GM08714 (cell line): ENCODE data around the gene PILRA.

Source experiments
- H3K4me3 ChIP-seq: fragments of 200-500 bp; sonication (Bioruptor generic); 2 replicates; pipeline ENCODE4 v1.5.1; 2014; ENCODE audit warnings: mild to moderate bottlenecking, low read length, inconsistent platforms
- ZNF274 ChIP-seq: IDR thresholded peaks from 2 replicates; pipeline ENCODE4 v1.6.1; 2012; ENCODE audit warnings: mild to moderate bottlenecking, low read depth, low read length

Gene PILRA

GRCh38 chr7:100402241-100402640, 29.0 kb downstream of the PILRA start:
- no peak for TF ChIP-seq ZNF274
- no peak overlapping the region for H3K4me3 ChIP-seq

- no peak for TF ChIP-seq ZNF274
Observed at GRCh38 chr7:100406767-100407166, 33.5 kb downstream of the PILRA start.

GRCh38 chr7:100407285-100408180, 34.2 kb downstream of the PILRA start:
- H3K4me3 ChIP-seq, result no peak overlapping the region
- TF ChIP-seq ZNF274, result no peak

More at GRCh38 chr7:100406767-100407166, 33.5 kb downstream of the PILRA start:
- no peak overlapping the region for H3K4me3 ChIP-seq

GRCh38 chr7:100411101-100411500, 37.8 kb downstream of the PILRA start:
- H3K4me3 ChIP-seq, result no peak overlapping the region
- no peak for TF ChIP-seq ZNF274

- H3K4me3 ChIP-seq, result peak overlapping the region; percentile 48; the same call in 1 of the 2 replicates
- no peak for TF ChIP-seq ZNF274
Observed at GRCh38 chr7:100413346-100413745, 40.1 kb downstream of the PILRA start.

GRCh38 chr7:100413889-100414288, 40.6 kb downstream of the PILRA start:
- TF ChIP-seq ZNF274, result no peak
- H3K4me3 ChIP-seq, result peak overlapping the region; percentile 48; the same call in 1 of the 2 replicates

- no peak for TF ChIP-seq ZNF274
Observed at GRCh38 chr7:100415448-100415847, 42.2 kb downstream of the PILRA start.

GRCh38 chr7:100418930-100419659, 45.8 kb downstream of the PILRA start:
- H3K4me3 ChIP-seq, result no peak overlapping the region
- TF ChIP-seq ZNF274, result no peak

More at GRCh38 chr7:100415448-100415847, 42.2 kb downstream of the PILRA start:
- H3K4me3 ChIP-seq, result no peak overlapping the region

GRCh38 chr7:100419660-100420226, 46.5 kb downstream of the PILRA start:
- no peak for TF ChIP-seq ZNF274
- H3K4me3 ChIP-seq, result no peak overlapping the region; the same call in 1 of the 2 replicates

GRCh38 chr7:100423315-100423714, 50.0 kb downstream of the PILRA start:
- H3K4me3 ChIP-seq, result no peak overlapping the region
- no peak for TF ChIP-seq ZNF274

GRCh38 chr7:100425347-100425746, 52.1 kb downstream of the PILRA start:
- no peak for TF ChIP-seq ZNF274
- no peak overlapping the region for H3K4me3 ChIP-seq

GRCh38 chr7:100426516-100426915, 53.2 kb downstream of the PILRA start:
- no peak for TF ChIP-seq ZNF274
- H3K4me3 ChIP-seq, result no peak overlapping the region

GRCh38 chr7:100427762-100428198, 54.5 kb downstream of the PILRA start:
- peak overlapping the region; percentile 1; the same call in 1 of the 2 replicates for H3K4me3 ChIP-seq
- TF ChIP-seq ZNF274, result no peak
